Neutrophil (primary cell): ENCODE data around the gene TMEM132A.

ENCODE experiments used
- H3K27ac ChIP-seq: fragments of 200-600 bp; sonication (generic); 2 replicates; pipeline ENCODE4 v1.5.1; 2016; ENCODE audit warnings: mild to moderate bottlenecking, moderate library complexity
- H3K27me3 ChIP-seq: fragments of 200-600 bp; sonication (generic); 2 replicates; pipeline ENCODE4 v1.6.0; 2016; ENCODE audit warnings: mild to moderate bottlenecking
- H3K36me3 ChIP-seq: fragments of 200-600 bp; sonication (generic); 2 replicates; pipeline ENCODE4 v1.5.1; 2017
- H3K4me1 ChIP-seq, 2 experiments: fragments of 200-600 bp in 1 of 2; sonication (generic) in 1 of 2; 1 replicate in 1 of 2; 2 replicates in 1 of 2; pipeline versions ENCODE4 v1.5.1 to v1.6.1; 2013 to 2016; ENCODE audit warnings: low read depth in 1 of 2, low read length in 1 of 2, mild to moderate bottlenecking in 1 of 2, moderate library complexity in 1 of 2; ENCODE audit not compliant: control insufficient read depth in 1 of 2, insufficient read depth in 1 of 2
- H3K4me3 ChIP-seq, 2 experiments: fragments of 200-600 bp in 1 of 2; sonication (generic) in 1 of 2; 1 replicate in 1 of 2; 2 replicates in 1 of 2; pipeline ENCODE4 v1.5.1; 2013 to 2016; ENCODE audit warnings: low read depth in 1 of 2, low read length in 1 of 2, mild to moderate bottlenecking in 1 of 2, moderate library complexity in 1 of 2
- H3K9me3 ChIP-seq: fragments of 200-600 bp; sonication (generic); 2 replicates; pipeline ENCODE4 v1.5.1; 2016
- CTCF ChIP-seq: fragments of 200-600 bp; sonication (generic); IDR thresholded peaks from 2 replicates; pipeline ENCODE4 v1.5.1; 2016; ENCODE audit warnings: antibody characterized with exemption

TMEM132A gene

GRCh38 chr11:60921259-60921658 lies 3.0 kb upstream of the TMEM132A start:
- no peak for TF ChIP-seq CTCF

GRCh38 chr11:60921777-60922335 lies 2.4 kb upstream of the TMEM132A start:
- no peak for TF ChIP-seq CTCF
- Histone ChIP-seq H3K9me3 (no peaks in the 10 kb centered on the region), H3K4me3 (no peak overlapping the region), H3K4me1 (peaks cover 0 to 6% of the 10 kb centered on the region in 2 experiments), H3K27ac (no peak overlapping the region), H3K36me3 (peaks cover 27% of the 10 kb centered on the region), H3K27me3 (peaks cover 49% of the 10 kb centered on the region)

More at GRCh38 chr11:60921259-60921658, 3.0 kb upstream of the TMEM132A start:
- H3K36me3 ChIP-seq: peaks cover 27% of the 10 kb centered on the region
- H3K27ac ChIP-seq: no peak overlapping the region
- no peaks in the 10 kb centered on the region for H3K9me3 ChIP-seq
- H3K4me3 ChIP-seq: no peak overlapping the region
- H3K27me3 ChIP-seq: peaks cover 49% of the 10 kb centered on the region
- H3K4me1 ChIP-seq: peaks cover 0 to 6% of the 10 kb centered on the region in 2 experiments

- H3K27ac ChIP-seq: no peak overlapping the region
- no peak overlapping the region for H3K4me3 ChIP-seq
Observed at GRCh38 chr11:60922906-60923305, 1.4 kb upstream of the TMEM132A start.

GRCh38 chr11:60923326-60923725 lies 934 bp upstream of the TMEM132A start:
- Histone ChIP-seq H3K9me3 (no peaks in the 10 kb centered on the region), H3K27me3 (peaks cover 59% of the 10 kb centered on the region), H3K36me3 (peaks cover 27% of the 10 kb centered on the region), H3K4me3 (no peak overlapping the region), H3K4me1 (peaks cover 0 to 6% of the 10 kb centered on the region in 2 experiments), H3K27ac (no peak overlapping the region)
- no peak for TF ChIP-seq CTCF

More at GRCh38 chr11:60922906-60923305, 1.4 kb upstream of the TMEM132A start:
- peaks cover 0 to 6% of the 10 kb centered on the region in 2 experiments for H3K4me1 ChIP-seq
- peaks cover 55% of the 10 kb centered on the region for H3K27me3 ChIP-seq
- no peak for TF ChIP-seq CTCF
- H3K9me3 ChIP-seq: no peaks in the 10 kb centered on the region
- peaks cover 27% of the 10 kb centered on the region for H3K36me3 ChIP-seq

GRCh38 chr11:60923800-60924109 lies 505 bp upstream of the TMEM132A start:
- Histone ChIP-seq H3K27me3 (peaks cover 63% of the 10 kb centered on the region), H3K4me3 (no peak overlapping the region), H3K9me3 (no peaks in the 10 kb centered on the region), H3K36me3 (peaks cover 27% of the 10 kb centered on the region), H3K27ac (no peak overlapping the region), H3K4me1 (peaks cover 0 to 6% of the 10 kb centered on the region in 2 experiments)
- no peak for TF ChIP-seq CTCF
